HG03045 (cell line): ENCODE measurements around the gene ITPR2.
A peak's percentile ranks its signal among the peaks of the same experiment; 100 is the strongest.
"Not testable (repeated sequence)": the region's sequence is repeated elsewhere in the genome, so short reads cannot be mapped to it uniquely, and the experiment has no call there.

Experiments used
- ATAC-seq: cut with Tn5 transposase; IDR thresholded peaks from one replicate; pipeline ENCODE4 v1.9.1; 2021; ENCODE audit warnings: mild to moderate bottlenecking, moderate library complexity; ENCODE audit not compliant: unreplicated experiment

Gene ITPR2

GRCh38 chr12:26767116-26767515 lies 65.9 kb downstream of the ITPR2 start:
- no peak for ATAC-seq

GRCh38 chr12:26762186-26762585 lies 70.8 kb downstream of the ITPR2 start:
- ATAC-seq = no peak

- no peak for ATAC-seq
Measured at GRCh38 chr12:26761775-26762174, 71.2 kb downstream of the ITPR2 start.

- no peak for ATAC-seq
Measured at GRCh38 chr12:26760657-26761293, 72.2 kb downstream of the ITPR2 start.

DNA sequence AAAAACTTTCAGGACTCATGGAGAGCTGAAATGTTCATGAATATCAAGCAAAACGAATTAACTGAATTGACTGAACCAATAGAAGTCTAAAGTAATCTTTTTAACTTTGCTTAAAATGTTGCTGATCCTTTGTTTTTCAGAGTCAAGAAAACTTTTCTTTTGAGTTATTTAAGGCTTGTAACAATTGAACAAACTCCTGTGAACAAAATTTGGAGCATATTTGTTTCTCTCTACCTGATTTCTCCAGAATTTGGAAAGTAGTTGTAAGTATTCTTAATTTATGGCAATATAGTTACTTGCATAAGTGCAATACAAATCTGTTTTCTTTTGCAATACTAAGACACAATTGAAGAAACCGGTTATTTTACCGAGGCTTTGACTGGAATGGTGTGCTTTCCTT lies 77.6 kb downstream of the ITPR2 start:
- not testable (repeated sequence) for ATAC-seq

- ATAC-seq = no peak
Measured at GRCh38 chr12:26754148-26754547, 78.8 kb downstream of the ITPR2 start.

GRCh38 chr12:26751179-26751578 lies 81.8 kb downstream of the ITPR2 start:
- no peak for ATAC-seq

GRCh38 chr12:26750531-26751175 lies 82.3 kb downstream of the ITPR2 start:
- ATAC-seq = peak; percentile 38

DNA sequence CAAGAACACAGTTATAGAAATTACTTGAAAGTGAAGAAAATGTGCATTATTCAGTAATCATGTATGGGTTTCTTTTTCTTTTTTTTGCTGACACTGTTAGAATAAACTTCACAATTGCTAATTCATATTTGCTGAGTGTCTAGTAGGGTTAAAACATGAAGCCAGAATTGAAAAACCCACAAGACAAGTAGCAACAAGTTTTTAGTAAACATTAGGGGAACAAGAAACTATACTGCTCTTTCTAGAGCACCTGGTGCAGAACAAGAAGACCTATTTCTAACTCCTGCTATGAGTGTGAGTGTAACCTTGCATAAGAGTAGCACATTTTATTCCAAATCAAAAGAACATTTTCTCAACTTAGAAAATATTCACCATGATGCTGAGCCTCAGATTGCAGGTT lies 83.2 kb downstream of the ITPR2 start:
- ATAC-seq = peak; percentile 64

GRCh38 chr12:26748741-26749431 lies 84.1 kb downstream of the ITPR2 start:
- ATAC-seq = peak; percentile 42

DNA sequence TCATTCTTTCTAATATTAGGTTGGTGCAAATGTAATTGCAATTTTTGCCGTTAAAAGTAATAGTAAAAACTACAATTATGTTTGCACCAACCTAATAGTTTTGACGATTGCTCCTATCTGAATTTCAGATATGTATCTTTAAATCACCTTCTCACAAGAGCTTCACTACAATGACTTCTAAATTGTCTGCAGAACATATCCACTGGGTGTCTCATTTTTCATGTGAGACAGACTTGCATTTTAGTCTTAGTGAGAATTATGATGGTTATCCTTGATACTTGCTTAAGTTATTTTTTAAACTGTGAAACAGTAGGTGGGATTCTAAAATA lies 84.6 kb downstream of the ITPR2 start:
- ATAC-seq = no peak

GRCh38 chr12:26746121-26746714 lies 86.8 kb downstream of the ITPR2 start:
- no peak for ATAC-seq

DNA sequence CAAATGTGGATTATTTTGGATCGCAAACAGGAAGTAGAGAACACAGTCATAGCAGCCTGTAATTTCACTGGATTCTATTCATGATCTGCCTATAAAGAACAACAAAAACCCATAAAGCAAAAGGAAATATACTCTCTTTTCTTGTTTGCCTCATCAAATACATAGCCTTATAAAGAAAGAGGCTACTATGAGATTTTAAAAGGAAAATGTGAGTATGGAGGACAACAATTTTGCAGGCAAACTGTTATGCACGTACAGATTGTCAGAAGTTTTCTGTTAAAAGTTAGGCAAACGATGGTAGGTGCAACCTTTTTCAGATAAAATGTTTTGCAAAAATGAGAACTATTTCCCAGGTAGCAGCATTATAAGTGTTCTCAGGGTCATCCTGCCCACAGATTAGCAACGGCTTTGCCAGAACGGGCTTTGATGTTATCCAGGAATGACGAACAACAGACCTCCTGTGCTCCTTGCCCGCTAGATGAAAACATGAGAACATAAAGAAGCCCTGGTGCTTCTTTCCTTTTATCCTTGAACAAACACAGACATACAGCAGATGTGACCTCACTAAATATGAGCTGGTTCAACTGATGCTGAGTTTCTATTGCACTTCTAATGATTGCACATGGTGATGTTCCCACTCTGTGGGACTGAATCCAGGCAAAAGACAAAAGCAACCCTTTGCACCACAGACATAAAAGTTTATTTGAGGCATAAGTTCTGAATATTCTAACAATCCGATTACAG lies 88.1 kb downstream of the ITPR2 start:
- no peak for ATAC-seq

- ATAC-seq = no peak
Measured at GRCh38 chr12:26744042-26744626, 88.9 kb downstream of the ITPR2 start.

GRCh38 chr12:26741584-26742227 lies 91.3 kb downstream of the ITPR2 start:
- no peak for ATAC-seq

- no peak for ATAC-seq
Measured at GRCh38 chr12:26740991-26741390, 92.0 kb downstream of the ITPR2 start.

DNA sequence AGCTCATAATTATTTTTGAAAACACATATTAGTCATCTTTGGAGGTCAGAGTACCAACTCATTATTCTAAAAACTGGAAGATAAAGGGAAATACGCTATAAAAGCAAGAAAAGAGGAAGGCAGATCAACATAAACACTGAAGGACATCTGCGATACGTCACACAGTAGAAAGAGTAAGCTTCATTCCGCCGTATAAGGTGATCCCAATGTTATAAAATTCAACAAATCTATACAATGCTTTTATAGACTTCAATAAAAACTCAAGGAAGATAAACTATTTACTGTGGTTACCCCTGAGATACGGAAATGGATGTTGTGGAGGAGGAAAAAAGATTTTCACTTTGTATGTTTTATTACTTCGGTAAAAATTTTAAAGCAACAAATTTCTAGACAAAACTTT lies 92.6 kb downstream of the ITPR2 start:
- ATAC-seq = no peak

DNA sequence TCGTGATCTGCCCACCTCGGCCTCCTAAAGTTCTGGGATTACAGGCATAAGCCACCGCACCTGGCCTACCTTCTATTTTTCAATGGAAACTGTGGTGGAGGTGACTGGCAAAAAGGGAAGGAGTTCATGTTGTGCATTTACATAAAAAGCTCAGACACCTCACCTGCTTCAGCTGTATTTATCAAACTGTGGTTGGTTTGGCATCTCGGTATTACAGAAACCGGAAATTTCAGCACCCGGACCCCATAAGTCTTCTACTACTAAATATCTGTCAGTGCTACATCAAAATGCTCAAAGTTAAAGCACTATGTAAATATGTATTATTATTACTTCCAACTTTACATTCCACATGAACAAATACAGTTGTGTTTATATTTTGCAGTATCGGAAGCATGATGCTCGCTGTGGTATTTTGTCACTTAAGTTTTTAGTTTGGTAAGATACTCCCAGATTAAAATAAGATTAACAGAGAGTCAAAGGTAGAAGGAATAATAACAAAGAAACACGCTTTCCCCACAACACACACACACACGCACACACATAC lies 95.4 kb downstream of the ITPR2 start:
- ATAC-seq = no peak

DNA sequence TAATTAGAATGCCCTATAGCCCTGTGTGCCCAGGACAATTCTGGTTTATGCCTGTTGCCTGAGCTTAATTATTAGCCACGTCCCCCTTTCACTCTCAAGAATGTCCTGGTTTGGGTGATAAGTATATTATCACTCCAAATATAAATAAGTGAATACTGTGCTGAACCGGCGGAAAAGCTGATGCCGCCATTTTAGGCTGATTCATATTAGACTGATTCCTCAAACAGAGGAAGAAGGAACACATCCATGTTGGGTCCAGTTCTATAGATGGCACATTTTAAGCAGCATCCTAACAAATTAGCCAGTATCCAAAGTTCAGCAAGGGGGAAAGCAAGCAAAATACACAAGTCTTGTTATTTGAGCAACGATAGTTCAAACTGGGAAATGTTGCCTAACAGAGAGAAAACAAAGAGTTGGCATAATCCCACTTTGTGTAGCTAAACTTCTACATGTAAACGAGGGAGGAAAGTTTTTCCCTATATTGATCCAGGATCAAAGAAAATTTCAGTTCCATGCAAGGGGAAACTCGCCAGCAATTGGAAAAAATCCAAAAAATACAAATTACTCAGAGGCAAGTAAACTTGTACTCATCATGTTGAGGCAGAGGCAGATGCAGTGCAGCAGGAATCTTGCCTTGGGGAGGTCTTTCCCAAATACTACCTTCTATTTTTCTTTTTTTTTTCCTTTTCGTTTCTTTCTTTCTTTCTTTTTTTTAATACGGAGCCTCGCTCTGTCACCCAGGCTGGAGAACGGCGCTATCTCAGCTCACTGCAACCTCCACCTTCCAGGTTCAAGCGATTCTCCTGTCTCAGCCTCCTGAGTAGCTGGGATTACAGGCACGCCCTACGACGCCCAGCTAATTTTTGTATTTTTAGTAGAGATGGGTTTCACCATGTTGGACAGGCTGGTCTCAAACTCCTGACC lies 96.2 kb downstream of the ITPR2 start:
- no peak for ATAC-seq
